PC-9 (cell line): Measurements from ENCODE around the gene HSFX2. TPM values are rescaled to one million over a fixed set of nuclear protein-coding genes. Genes with fewer than 3 reads are reported as not detected.
"Not testable (repeated sequence)": the region's sequence is repeated elsewhere in the genome, so short reads cannot be mapped to it uniquely, and the experiment has no call there.

Experiments
- BruUV-seq: library from RNA; stranded (reverse); fragments of 400-500 nt; replicated peaks from 2 replicates; lab custom pipeline; 2021; lab: Mats Ljungman, UMichigan
- CTCF ChIA-PET: fragments of 300-600 bp; sonication (Branson Sonifier 250); formaldehyde crosslinking; loops from one replicate; lab custom pipeline; 2022; ENCODE audit warnings: antibody characterized with exemption; lab: Charles Lee
- POLR2A ChIA-PET: fragments of 300-600 bp; sonication (Branson Sonifier 250); formaldehyde crosslinking; loops from one replicate; lab custom pipeline; 2022; ENCODE audit warnings: antibody characterized with exemption; ENCODE audit not compliant: unreplicated experiment; lab: Charles Lee
- DNase-seq, 2 experiments: peaks; one replicate each; pipeline versions ENCODE4 v3.0.0 to v3.0.0-alpha.2; 2015 to 2022; ENCODE audit warnings: mixed read lengths in 1 of 2
- H2AFZ ChIP-seq: fragments of 200-600 bp; sonication (generic); 2 replicates; pipeline ENCODE4 v1.8.1; 2017; ENCODE audit warnings: antibody characterized with exemption
- H3F3A ChIP-seq: fragments of 200-600 bp; sonication (generic); 2 replicates; pipeline ENCODE4 v1.8.1; 2017; ENCODE audit warnings: antibody characterized with exemption, mild to moderate bottlenecking, low read depth; ENCODE audit not compliant: insufficient read depth
- H3K27ac ChIP-seq: fragments of 200-600 bp; sonication (generic); 2 replicates; pipeline ENCODE4 v1.6.1; 2016; ENCODE audit warnings: mixed run types
- H3K27me3 ChIP-seq: fragments of 200-600 bp; sonication (generic); 2 replicates; pipeline ENCODE4 v1.6.1; 2016; ENCODE audit warnings: low read depth, mixed run types; ENCODE audit not compliant: insufficient read depth
- H3K36me3 ChIP-seq: fragments of 200-600 bp; sonication (generic); 2 replicates; pipeline ENCODE4 v1.6.1; 2016; ENCODE audit warnings: low read depth, mixed run types
- H3K4me1 ChIP-seq: fragments of 200-600 bp; sonication (generic); replicated peaks from 2 replicates; pipeline ENCODE4 v1.6.1; 2016; ENCODE audit warnings: mixed run types; ENCODE audit not compliant: insufficient read depth
- H3K4me2 ChIP-seq: fragments of 200-600 bp; sonication (generic); 2 replicates; pipeline ENCODE4 v1.6.1; 2017; ENCODE audit warnings: mixed run types
- H3K4me3 ChIP-seq: fragments of 200-600 bp; sonication (generic); 2 replicates; pipeline ENCODE4 v1.6.1; 2016; ENCODE audit warnings: mixed run types
- H3K79me2 ChIP-seq: fragments of 200-600 bp; sonication (generic); 2 replicates; pipeline ENCODE4 v1.6.1; 2017; ENCODE audit warnings: low read depth, mixed run types
- H3K9me2 ChIP-seq: fragments of 200-600 bp; sonication (generic); 2 replicates; pipeline ENCODE4 v1.8.1; 2017; ENCODE audit warnings: mild to moderate bottlenecking; ENCODE audit not compliant: insufficient read depth
- H3K9me3 ChIP-seq: fragments of 200-600 bp; sonication (generic); 2 replicates; pipeline ENCODE4 v1.8.1; 2016; ENCODE audit warnings: low read depth; ENCODE audit not compliant: insufficient read depth
- H4K20me1 ChIP-seq: fragments of 200-600 bp; sonication (generic); 2 replicates; pipeline ENCODE4 v1.8.1; 2017; ENCODE audit not compliant: insufficient read depth
- CTCF ChIP-seq: fragments of 200-600 bp; sonication (generic); conservative IDR thresholded peaks from 2 replicates; pipeline ENCODE4 v1.6.1; 2017; ENCODE audit warnings: mixed run types, antibody characterized with exemption, mild to moderate bottlenecking, moderate library complexity
- EZH2 ChIP-seq: fragments of 200-600 bp; sonication (generic); IDR thresholded peaks from 2 replicates; pipeline ENCODE4 v1.8.0; 2017; ENCODE audit warnings: antibody characterized with exemption, low read depth
- intact Hi-C: fragments of 100-400 bp; cut with micrococcal nuclease; formaldehyde crosslinking; loops from one replicate; pipeline ENCODE4 v1.10.0; 2022; ENCODE audit not compliant: unreplicated experiment
- total RNA-seq: library from RNA; stranded (reverse); gene quantifications from 2 replicates; pipeline ENCODE4 v1.2.3, GENCODE V29; 2021

HSFX2 gene
- total RNA-seq, 1 experiment from 2014 or later = 0.28 TPM

GRCh38 chrX:149585631-149586030, 9.5 kb downstream of the HSFX2 start:
- H3K4me2 ChIP-seq, H3K27me3 ChIP-seq, CTCF ChIA-PET, H3K4me1 ChIP-seq, H3F3A ChIP-seq, H3K9me3 ChIP-seq, H3K36me3 ChIP-seq, H2AFZ ChIP-seq, DNase-seq, POLR2A ChIA-PET, H3K4me3 ChIP-seq, H3K79me2 ChIP-seq, H4K20me1 ChIP-seq, H3K27ac ChIP-seq, H3K9me2 ChIP-seq, intact Hi-C loops, BruUV-seq: not testable (repeated sequence)

- not testable (repeated sequence) for H2AFZ ChIP-seq
Measured at GRCh38 chrX:149573456-149573855, 21.7 kb downstream of the HSFX2 start.

GRCh38 chrX:149572743-149573142, 22.4 kb downstream of the HSFX2 start:
- H3K27me3 ChIP-seq = no peaks in the 10 kb centered on the region
- peaks cover 15% of the 10 kb centered on the region for H3F3A ChIP-seq
- ChIA-PET POLR2A (no interaction called here), CTCF (no interaction called here)
- H3K36me3 ChIP-seq = no peaks in the 10 kb centered on the region
- H3K4me2 ChIP-seq = no peak overlapping the region
- H3K9me2 ChIP-seq = no peaks in the 10 kb centered on the region
- H3K4me3 ChIP-seq = no peak overlapping the region
- intact Hi-C loops = no loop called here
- DNase-seq = peak in 1 of 2 experiments; percentile 17
- H3K27ac ChIP-seq = no peak overlapping the region
- H3K4me1 ChIP-seq = peaks cover 16% of the 10 kb centered on the region
- no peak overlapping the region for H2AFZ ChIP-seq
- TF ChIP-seq EZH2 (no peak), CTCF (no peak)
- H4K20me1 ChIP-seq = no peaks in the 10 kb centered on the region
- no peaks in the 10 kb centered on the region for H3K79me2 ChIP-seq
- H3K9me3 ChIP-seq = no peaks in the 10 kb centered on the region
- no TSS peak for BruUV-seq

More at GRCh38 chrX:149573456-149573855, 21.7 kb downstream of the HSFX2 start:
- H3K9me2 ChIP-seq, H3K4me3 ChIP-seq, BruUV-seq, H4K20me1 ChIP-seq, H3K27ac ChIP-seq, POLR2A ChIA-PET, H3K36me3 ChIP-seq, H3K9me3 ChIP-seq, CTCF ChIA-PET, H3K27me3 ChIP-seq, H3K79me2 ChIP-seq, intact Hi-C loops, H3K4me2 ChIP-seq, DNase-seq: not testable (repeated sequence)
- H3F3A ChIP-seq = peaks cover 15% of the 10 kb centered on the region
- peaks cover 16% of the 10 kb centered on the region for H3K4me1 ChIP-seq

- CTCF ChIA-PET = no interaction called here
- no peak overlapping the region for H3K27ac ChIP-seq
- no peaks in the 10 kb centered on the region for H3K9me2 ChIP-seq
- peaks cover 15% of the 10 kb centered on the region for H3F3A ChIP-seq
- no peak overlapping the region for H2AFZ ChIP-seq
- DNase-seq = peak in 1 of 2 experiments; percentile 33
- H4K20me1 ChIP-seq = no peaks in the 10 kb centered on the region
- H3K4me2 ChIP-seq = no peak overlapping the region
- H3K79me2 ChIP-seq = no peaks in the 10 kb centered on the region
- intact Hi-C loops = no loop called here
- TF ChIP-seq EZH2 (no peak), CTCF (no peak)
- H3K36me3 ChIP-seq = no peaks in the 10 kb centered on the region
- no peak overlapping the region for H3K4me3 ChIP-seq
- peaks cover 16% of the 10 kb centered on the region for H3K4me1 ChIP-seq
- H3K9me3 ChIP-seq = no peaks in the 10 kb centered on the region
- H3K27me3 ChIP-seq = no peaks in the 10 kb centered on the region
- BruUV-seq = no TSS peak
- POLR2A ChIA-PET = no interaction called here
Measured at GRCh38 chrX:149571770-149572169, 23.3 kb downstream of the HSFX2 start.
